ENCODE measurements around the gene PTGDR2. TPM values are rescaled to one million over a fixed set of nuclear protein-coding genes. Genes with fewer than 3 reads are reported as not detected.
"Not testable (repeated sequence)": the region's sequence is repeated elsewhere in the genome, so short reads cannot be mapped to it uniquely, and the experiment has no call there.

The PTGDR2 gene
- total and polyA plus RNA-seq, 2 experiments from 2014 or later = 0.69 to 1.3 TPM

- Histone ChIP-seq H4K20me1 (ENCODE audit: insufficient read depth, poor library complexity, severe bottlenecking) (no peaks in the 10 kb centered on the region), H3K79me2 (no peaks in the 10 kb centered on the region), H3K36me3 (replicated peaks; ENCODE audit: insufficient read depth, low read depth) (no peaks in the 10 kb centered on the region), H3K9me2 (replicated peaks; ENCODE audit: insufficient read depth) (no peaks in the 10 kb centered on the region), H3K9me3 (ENCODE audit: low read depth) (no peaks in the 10 kb centered on the region), H2AFZ (no peak overlapping the region), H3K27ac (no peak overlapping the region), H3K27me3 (no peaks in the 10 kb centered on the region), H3K4me3 (no peak overlapping the region), H3K4me1 (ENCODE audit: insufficient read depth) (no peaks in the 10 kb centered on the region), H3K4me2 (no peak overlapping the region)
- no peak for DNase-seq (ENCODE audit: low spot score)
- TF ChIP-seq CTCF (IDR thresholded peaks at IDR 0.05; ENCODE audit: poor library complexity) = no peak
- no peak for TF ChIP-seq EZH2 (IDR thresholded peaks at IDR 0.05; ENCODE audit: borderline replicate concordance)
- TF ChIP-seq EZH2phosphoT487 (IDR thresholded peaks at IDR 0.05; ENCODE audit: low read depth, severe bottlenecking, unreplicated experiment) = no peak
- 84% methylated on average over 5 of the region's 6 CpGs for WGBS (ENCODE audit: low lambda C conversion rate, missing lambda C conversion rate)
Measured at GRCh38 chr11:60825790-60826189, 30.0 kb downstream of the PTGDR2 start.

GRCh38 chr11:60825118-60825517, 30.6 kb downstream of the PTGDR2 start:
- Histone ChIP-seq H3K4me1 (ENCODE audit: insufficient read depth) (no peaks in the 10 kb centered on the region), H3K36me3 (replicated peaks; ENCODE audit: insufficient read depth, low read depth) (no peaks in the 10 kb centered on the region), H4K20me1 (ENCODE audit: insufficient read depth, poor library complexity, severe bottlenecking) (no peaks in the 10 kb centered on the region), H2AFZ (no peak overlapping the region), H3K27ac (no peak overlapping the region), H3K4me3 (no peak overlapping the region), H3K79me2 (no peaks in the 10 kb centered on the region), H3K9me3 (ENCODE audit: low read depth) (no peaks in the 10 kb centered on the region), H3K9me2 (replicated peaks; ENCODE audit: insufficient read depth) (no peaks in the 10 kb centered on the region), H3K4me2 (no peak overlapping the region), H3K27me3 (no peaks in the 10 kb centered on the region)
- TF ChIP-seq CTCF (IDR thresholded peaks at IDR 0.05; ENCODE audit: poor library complexity) (no peak), EZH2 (IDR thresholded peaks at IDR 0.05; ENCODE audit: borderline replicate concordance) (no peak), EZH2phosphoT487 (IDR thresholded peaks at IDR 0.05; ENCODE audit: low read depth, severe bottlenecking, unreplicated experiment) (no peak)
- DNase-seq (ENCODE audit: low spot score) = no peak
- WGBS (ENCODE audit: low lambda C conversion rate, missing lambda C conversion rate) = 93% methylated on average over 5 of the region's 5 CpGs

- not testable (repeated sequence) for H3K4me2 ChIP-seq; H3K9me2 ChIP-seq (replicated peaks; ENCODE audit: insufficient read depth); H3K4me3 ChIP-seq; H3K4me1 ChIP-seq (ENCODE audit: insufficient read depth); H2AFZ ChIP-seq; H3K27ac ChIP-seq; DNase-seq (ENCODE audit: low spot score); H3K79me2 ChIP-seq; H3K9me3 ChIP-seq (ENCODE audit: low read depth); H3K36me3 ChIP-seq (replicated peaks; ENCODE audit: insufficient read depth, low read depth); H3K27me3 ChIP-seq; H4K20me1 ChIP-seq (ENCODE audit: insufficient read depth, poor library complexity, severe bottlenecking)
- 88% methylated on average over 5 of the region's 5 CpGs for WGBS (ENCODE audit: low lambda C conversion rate, missing lambda C conversion rate)
Measured at GRCh38 chr11:60823745-60824306, 31.9 kb downstream of the PTGDR2 start.

GRCh38 chr11:60821827-60822599, 33.7 kb downstream of the PTGDR2 start:
- H3K9me3 ChIP-seq (ENCODE audit: low read depth) = no peaks in the 10 kb centered on the region
- no peak for DNase-seq (ENCODE audit: low spot score)
- 70% methylated on average over 15 of the region's 15 CpGs for WGBS (ENCODE audit: low lambda C conversion rate, missing lambda C conversion rate)
- no peak overlapping the region for H3K27ac ChIP-seq
- no peaks in the 10 kb centered on the region for H3K36me3 ChIP-seq (replicated peaks; ENCODE audit: insufficient read depth, low read depth)
- H3K4me2 ChIP-seq = no peak overlapping the region
- no peaks in the 10 kb centered on the region for H3K9me2 ChIP-seq (replicated peaks; ENCODE audit: insufficient read depth)
- H2AFZ ChIP-seq = no peak overlapping the region
- no peaks in the 10 kb centered on the region for H3K27me3 ChIP-seq
- H4K20me1 ChIP-seq (ENCODE audit: insufficient read depth, poor library complexity, severe bottlenecking) = no peaks in the 10 kb centered on the region
- H3K4me1 ChIP-seq (ENCODE audit: insufficient read depth) = no peaks in the 10 kb centered on the region
- no peaks in the 10 kb centered on the region for H3K79me2 ChIP-seq
- TF ChIP-seq CTCF (IDR thresholded peaks at IDR 0.05; ENCODE audit: poor library complexity) = no peak
- TF ChIP-seq EZH2 (IDR thresholded peaks at IDR 0.05; ENCODE audit: borderline replicate concordance) = no peak
- no peak for TF ChIP-seq EZH2phosphoT487 (IDR thresholded peaks at IDR 0.05; ENCODE audit: low read depth, severe bottlenecking, unreplicated experiment)
- H3K4me3 ChIP-seq = no peak overlapping the region
